WERI-Rb-1 (cell line): ENCODE data around the gene SH3PXD2A.

Experiments
- DNase-seq: peaks from one replicate; pipeline ENCODE4 v3.0.0-alpha.2; 2020
- H3K27ac ChIP-seq: fragments of 250-450 bp; sonication (Bioruptor Pico); 2 replicates; pipeline ENCODE4 v1.5.1; 2020; ENCODE audit warnings: mild to moderate bottlenecking, moderate library complexity
- H3K27me3 ChIP-seq: fragments of 250-450 bp; sonication (Bioruptor Pico); 2 replicates; pipeline ENCODE4 v1.5.1; 2021; ENCODE audit warnings: mild to moderate bottlenecking, low read depth, moderate library complexity; ENCODE audit not compliant: insufficient read depth, severe bottlenecking
- H3K36me3 ChIP-seq: fragments of 250-450 bp; sonication (Bioruptor Pico); 2 replicates; pipeline ENCODE4 v1.5.1; 2020; ENCODE audit warnings: mild to moderate bottlenecking, moderate library complexity
- H3K4me3 ChIP-seq: 2 replicates; pipeline ENCODE4 v1.5.1; 2011; ENCODE audit warnings: low read depth, mild to moderate bottlenecking, control low read depth, low read length
- H3K9me3 ChIP-seq: fragments of 250-450 bp; sonication (Bioruptor Pico); 2 replicates; pipeline ENCODE4 v1.5.1; 2021; ENCODE audit warnings: mild to moderate bottlenecking, moderate library complexity; ENCODE audit not compliant: severe bottlenecking
- CTCF ChIP-seq: IDR thresholded peaks from 2 replicates; pipeline ENCODE4 v1.5.1; 2011; ENCODE audit warnings: low read depth, mild to moderate bottlenecking, control low read depth, inconsistent platforms, low read length

The SH3PXD2A gene

GRCh38 chr10:103681617-103682399 is 173.6 kb downstream of the SH3PXD2A start:
- Histone ChIP-seq H3K27ac (no peak overlapping the region), H3K36me3 (no peaks in the 10 kb centered on the region), H3K27me3 (no peaks in the 10 kb centered on the region), H3K9me3 (no peaks in the 10 kb centered on the region), H3K4me3 (no peak overlapping the region)
- no peak for TF ChIP-seq CTCF
- DNase-seq, result no peak

- DNase-seq, result no peak
- Histone ChIP-seq H3K27me3 (no peaks in the 10 kb centered on the region), H3K9me3 (no peaks in the 10 kb centered on the region), H3K27ac (no peak overlapping the region), H3K36me3 (no peaks in the 10 kb centered on the region), H3K4me3 (no peak overlapping the region)
- TF ChIP-seq CTCF, result no peak
Measured at GRCh38 chr10:103680869-103681236, 174.5 kb downstream of the SH3PXD2A start.

- Histone ChIP-seq H3K9me3 (no peaks in the 10 kb centered on the region), H3K27me3 (no peaks in the 10 kb centered on the region), H3K4me3 (no peak overlapping the region), H3K36me3 (no peaks in the 10 kb centered on the region), H3K27ac (no peak overlapping the region)
- DNase-seq, result no peak
- TF ChIP-seq CTCF, result no peak
Measured at GRCh38 chr10:103679096-103679790, 176.1 kb downstream of the SH3PXD2A start.

- Histone ChIP-seq H3K36me3 (no peaks in the 10 kb centered on the region), H3K9me3 (no peaks in the 10 kb centered on the region), H3K27ac (no peak overlapping the region), H3K4me3 (no peak overlapping the region), H3K27me3 (no peaks in the 10 kb centered on the region)
- DNase-seq, result no peak
- no peak for TF ChIP-seq CTCF
Measured at GRCh38 chr10:103678178-103678526, 177.2 kb downstream of the SH3PXD2A start.

GRCh38 chr10:103677486-103678177 is 177.7 kb downstream of the SH3PXD2A start:
- Histone ChIP-seq H3K27me3 (no peaks in the 10 kb centered on the region), H3K36me3 (no peaks in the 10 kb centered on the region), H3K4me3 (no peak overlapping the region), H3K27ac (no peak overlapping the region), H3K9me3 (no peaks in the 10 kb centered on the region)
- TF ChIP-seq CTCF, result no peak
- DNase-seq, result no peak
